Measurements from ENCODE around the gene DACH1.

DNA sequence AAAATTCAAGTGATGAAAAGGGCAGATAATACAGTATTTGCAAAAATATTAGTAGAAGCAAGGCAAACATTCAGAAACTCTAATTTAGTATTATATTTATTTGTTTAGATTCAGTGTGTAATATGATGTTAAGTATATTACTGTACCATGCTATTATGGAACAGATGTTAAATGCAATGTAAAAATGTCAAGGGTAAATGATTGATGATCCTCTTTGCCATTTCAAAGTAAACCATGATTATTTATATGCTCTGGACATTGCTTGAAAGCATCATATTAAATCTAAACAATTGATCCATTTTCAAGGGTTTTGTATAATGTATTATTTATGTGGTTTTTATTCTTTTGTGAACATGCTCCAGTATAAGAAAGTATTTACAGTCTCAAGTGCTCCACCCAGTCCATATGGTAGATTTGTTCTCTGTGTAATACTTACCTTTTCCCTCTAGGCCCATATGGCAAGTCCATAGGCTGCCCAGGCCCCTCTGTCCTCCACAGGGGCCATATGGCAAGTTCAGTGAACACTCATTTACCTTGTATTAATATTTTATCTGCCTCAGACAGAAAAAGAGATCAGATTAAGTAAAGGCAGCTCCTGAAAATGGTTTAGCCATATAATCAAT lies 353.5 kb downstream of the DACH1 start:
- TF ChIP-seq POLR2A (IDR thresholded peaks at IDR 0.05; ENCODE audit: extremely low read depth, insufficient read length) = no peak
- TF ChIP-seq, protein P1, sequence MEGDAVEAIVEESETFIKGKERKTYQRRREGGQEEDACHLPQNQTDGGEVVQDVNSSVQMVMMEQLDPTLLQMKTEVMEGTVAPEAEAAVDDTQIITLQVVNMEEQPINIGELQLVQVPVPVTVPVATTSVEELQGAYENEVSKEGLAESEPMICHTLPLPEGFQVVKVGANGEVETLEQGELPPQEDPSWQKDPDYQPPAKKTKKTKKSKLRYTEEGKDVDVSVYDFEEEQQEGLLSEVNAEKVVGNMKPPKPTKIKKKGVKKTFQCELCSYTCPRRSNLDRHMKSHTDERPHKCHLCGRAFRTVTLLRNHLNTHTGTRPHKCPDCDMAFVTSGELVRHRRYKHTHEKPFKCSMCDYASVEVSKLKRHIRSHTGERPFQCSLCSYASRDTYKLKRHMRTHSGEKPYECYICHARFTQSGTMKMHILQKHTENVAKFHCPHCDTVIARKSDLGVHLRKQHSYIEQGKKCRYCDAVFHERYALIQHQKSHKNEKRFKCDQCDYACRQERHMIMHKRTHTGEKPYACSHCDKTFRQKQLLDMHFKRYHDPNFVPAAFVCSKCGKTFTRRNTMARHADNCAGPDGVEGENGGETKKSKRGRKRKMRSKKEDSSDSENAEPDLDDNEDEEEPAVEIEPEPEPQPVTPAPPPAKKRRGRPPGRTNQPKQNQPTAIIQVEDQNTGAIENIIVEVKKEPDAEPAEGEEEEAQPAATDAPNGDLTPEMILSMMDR (IDR thresholded peaks at IDR 0.05; ENCODE audit: low read depth, low read length) = no peak

Data from NB4 (cell line).